Keratinocyte (primary cell): ENCODE measurements around the gene DIRAS3. TPM values are rescaled to one million over a fixed set of nuclear protein-coding genes. Genes with fewer than 3 reads are reported as not detected.
A peak's percentile ranks its signal among the peaks of the same experiment; 100 is the strongest.

Experiments
- DNase-seq: peaks from one replicate; pipeline ENCODE4 v3.0.0-alpha.2; 2011; ENCODE audit warnings: low read depth, missing footprints, low spot score
- FAIRE-seq: peaks from 2 replicates; lab custom pipeline; 2011; peaks lifted over from hg19 to GRCh38; lab: Jason Lieb, UNC
- H2AFZ ChIP-seq: 2 replicates; pipeline ENCODE4 v1.6.0; 2012; ENCODE audit warnings: low read length, control low read depth, inconsistent platforms; ENCODE audit not compliant: control insufficient read depth
- H3K27ac ChIP-seq: 2 replicates; pipeline ENCODE4 v1.5.1; 2011; ENCODE audit warnings: low read length; ENCODE audit not compliant: control insufficient read depth, insufficient read depth
- H3K27me3 ChIP-seq: 3 replicates; pipeline ENCODE4 v1.6.0; 2011; ENCODE audit warnings: low read length; ENCODE audit not compliant: control insufficient read depth, insufficient read depth; ENCODE audit errors: extremely low read depth
- H3K36me3 ChIP-seq, 2 experiments: 2 replicates in 1 of 2; 3 replicates in 1 of 2; pipeline ENCODE4 v1.5.1; 2011; ENCODE audit warnings: low read length in 2 of 2, mild to moderate bottlenecking in 1 of 2; ENCODE audit not compliant: control insufficient read depth in 2 of 2, insufficient read depth in 2 of 2; ENCODE audit errors: extremely low read depth in 1 of 2
- H3K4me1 ChIP-seq: 3 replicates; pipeline ENCODE4 v1.5.1; 2011; ENCODE audit warnings: low read length; ENCODE audit not compliant: control insufficient read depth, insufficient read depth; ENCODE audit errors: extremely low read depth
- H3K4me2 ChIP-seq: 3 replicates; pipeline ENCODE4 v1.6.0; 2011; ENCODE audit warnings: low read depth, low read length; ENCODE audit not compliant: control insufficient read depth, insufficient read depth; ENCODE audit errors: extremely low read depth
- H3K4me3 ChIP-seq, 3 experiments: fragments of 200-600 bp in 1 of 3; sonication (generic) in 1 of 3; 2 replicates in 2 of 3; 3 replicates in 1 of 3; pipeline ENCODE4 v1.5.1; 2011 to 2016; ENCODE audit warnings: low read length in 3 of 3, mild to moderate bottlenecking in 3 of 3, control low read depth in 2 of 3, inconsistent platforms in 1 of 3, low read depth in 1 of 3, mixed read lengths in 1 of 3, mixed run types in 1 of 3, moderate library complexity in 1 of 3; ENCODE audit not compliant: control insufficient read depth in 2 of 3, insufficient read depth in 2 of 3; ENCODE audit errors: extremely low read depth in 1 of 3
- H3K79me2 ChIP-seq: 2 replicates; pipeline ENCODE4 v1.6.0; 2012; ENCODE audit warnings: low read length; ENCODE audit not compliant: control insufficient read depth, insufficient read depth
- H3K9ac ChIP-seq: 3 replicates; pipeline ENCODE4 v1.6.0; 2011; ENCODE audit warnings: low read length; ENCODE audit not compliant: control insufficient read depth, insufficient read depth; ENCODE audit errors: extremely low read depth
- H3K9me1 ChIP-seq: 3 replicates; pipeline ENCODE4 v1.6.0; 2011; ENCODE audit warnings: low read length; ENCODE audit not compliant: control insufficient read depth, insufficient read depth; ENCODE audit errors: extremely low read depth
- H3K9me3 ChIP-seq: 2 replicates; pipeline ENCODE4 v1.5.1; 2012; ENCODE audit warnings: low read depth, low read length; ENCODE audit not compliant: control insufficient read depth
- H4K20me1 ChIP-seq: 3 replicates; pipeline ENCODE4 v1.6.0; 2011; ENCODE audit warnings: low read length; ENCODE audit not compliant: control insufficient read depth, insufficient read depth; ENCODE audit errors: extremely low read depth
- CTCF ChIP-seq, 3 experiments: IDR thresholded peaks in 1 of 3; conservative IDR thresholded peaks in 1 of 3; optimal IDR thresholded peaks in 1 of 3; 2 replicates in 2 of 3; 3 replicates in 1 of 3; pipeline versions ENCODE3 to v1.5.1; 2011; ENCODE audit warnings: low read length in 3 of 3, mild to moderate bottlenecking in 3 of 3, moderate library complexity in 2 of 3, control low read depth in 1 of 3, inconsistent platforms in 1 of 3; ENCODE audit not compliant: insufficient read depth in 2 of 3; ENCODE audit errors: extremely low read depth in 1 of 3
- EZH2 ChIP-seq: IDR thresholded peaks from one replicate; pipeline ENCODE4 v1.6.1; 2012; ENCODE audit warnings: inconsistent platforms, mild to moderate bottlenecking, low read length, moderate library complexity
- dilution Hi-C: fragments of 300-500 bp; cut with MboI; formaldehyde crosslinking; loops from one replicate; pipeline ENCODE4 v1.7.0; 2020; ENCODE audit warnings: low sequenced_read_pairs; ENCODE audit not compliant: extremely low pct_ligation_motif_present
- polyA plus RNA-seq, 5 experiments: library from polyadenylated mRNA; depleted of rRNA in 3 of 5; stranded (reverse) in 3 of 5; stranded (forward) in 1 of 5; unstranded in 1 of 5; fragments of >200 nt; gene quantifications; 1 replicate in 1 of 5; 2 replicates in 3 of 5; 3 replicates in 1 of 5; pipeline versions ENCODE4 v1.2.1 to v1.2.3, GENCODE V29; 2011 to 2012; ENCODE audit warnings: missing spikeins in 2 of 5, low read depth in 1 of 5, low replicate concordance in 1 of 5

DIRAS3 gene
- polyA plus RNA-seq, 1 donor (not counting 4 experiments of a cell fraction or from before 2014, with no cell fraction given), result 0.20 TPM

- H4K20me1 ChIP-seq, result no peaks in the 10 kb centered on the region
- H2AFZ ChIP-seq, result no peak overlapping the region
- no peak overlapping the region for H3K27ac ChIP-seq
- dilution Hi-C loops, result no loop called here
- no peaks in the 10 kb centered on the region for H3K9me1 ChIP-seq
- H3K9me3 ChIP-seq, result no peaks in the 10 kb centered on the region
- no peaks in the 10 kb centered on the region for H3K4me1 ChIP-seq
- no peak overlapping the region for H3K4me2 ChIP-seq
- H3K9ac ChIP-seq, result no peak overlapping the region
- H3K27me3 ChIP-seq, result no peaks in the 10 kb centered on the region
- DNase-seq (no peak), FAIRE-seq (peak; percentile 39)
- no peaks in the 10 kb centered on the region for H3K36me3 ChIP-seq
- H3K79me2 ChIP-seq, result no peaks in the 10 kb centered on the region
- H3K4me3 ChIP-seq, result no peak overlapping the region
- TF ChIP-seq CTCF (optimal IDR thresholded peaks at IDR 0.05 in 1 of 3, IDR thresholded peaks at IDR 0.05 in 1 of 3, conservative IDR thresholded peaks at IDR 0.05 in 1 of 3; ENCODE audit: extremely low read depth in 1 of 3, insufficient read depth in 2 of 3, low read length in 3 of 3) (no peak), EZH2 (no peak)
These were observed 25.6 kb downstream of the DIRAS3 start for GRCh38 chr1:68024635-68025338.

DNA sequence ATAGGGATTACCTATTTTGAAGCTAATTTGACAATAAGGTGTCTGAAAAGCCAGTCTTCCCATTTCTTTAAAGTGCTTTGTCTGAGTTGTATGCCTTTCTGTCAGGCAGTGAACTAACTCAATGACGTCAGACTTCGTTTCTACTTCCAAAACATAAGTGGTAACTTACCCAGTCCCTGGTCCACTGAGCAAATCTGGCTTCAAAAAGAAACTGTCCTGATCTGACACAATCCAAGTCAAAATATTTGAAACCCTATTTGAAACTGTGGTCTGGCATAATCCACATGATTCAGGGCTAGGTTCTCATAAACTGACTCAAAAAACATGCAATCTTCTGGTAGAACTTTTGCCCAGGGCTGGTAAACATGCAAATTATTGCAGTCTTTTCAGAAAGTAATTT, 34.0 kb downstream of the DIRAS3 start:
- Histone ChIP-seq H3K36me3 (no peaks in the 10 kb centered on the region), H4K20me1 (no peaks in the 10 kb centered on the region), H3K4me3 (no peak overlapping the region), H3K27ac (no peak overlapping the region), H3K9ac (no peak overlapping the region), H3K9me1 (no peaks in the 10 kb centered on the region), H3K9me3 (no peaks in the 10 kb centered on the region), H2AFZ (no peak overlapping the region), H3K79me2 (no peaks in the 10 kb centered on the region), H3K4me2 (no peak overlapping the region), H3K4me1 (peaks cover 9% of the 10 kb centered on the region), H3K27me3 (no peaks in the 10 kb centered on the region)
- TF ChIP-seq CTCF (optimal IDR thresholded peaks at IDR 0.05 in 1 of 3, IDR thresholded peaks at IDR 0.05 in 1 of 3, conservative IDR thresholded peaks at IDR 0.05 in 1 of 3; ENCODE audit: extremely low read depth in 1 of 3, insufficient read depth in 2 of 3, low read length in 3 of 3) (no peak), EZH2 (no peak)
- DNase-seq, result no peak
- dilution Hi-C loops, result no loop called here
- no peak for FAIRE-seq
